Trophoblast cell (in vitro differentiated cells and primary cell): ENCODE results near the gene SSX4.
"Not testable (repeated sequence)": the region's sequence is repeated elsewhere in the genome, so short reads cannot be mapped to it uniquely, and the experiment has no call there.

Experiments used
- DNase-seq, 2 donors: peaks; one replicate each; pipeline ENCODE4 v3.0.0-alpha.2; 2016
- H2AFZ ChIP-seq: 2 replicates; pipeline ENCODE4 v1.6.1; 2013; ENCODE audit warnings: low read length, moderate library complexity, mild to moderate bottlenecking; ENCODE audit not compliant: insufficient read depth, poor library complexity
- H2AK5ac ChIP-seq: 2 replicates; pipeline ENCODE4 v1.6.1; 2013; ENCODE audit warnings: mild to moderate bottlenecking, low read length
- H2BK120ac ChIP-seq: 2 replicates; pipeline ENCODE4 v1.6.1; 2013; ENCODE audit warnings: low read length, mild to moderate bottlenecking, moderate library complexity; ENCODE audit not compliant: insufficient read depth, poor library complexity
- H2BK12ac ChIP-seq: 2 replicates; pipeline ENCODE4 v1.6.1; 2013; ENCODE audit warnings: mild to moderate bottlenecking, low read length, moderate library complexity
- H2BK5ac ChIP-seq: 2 replicates; pipeline ENCODE4 v1.6.1; 2013; ENCODE audit warnings: low read length, low read depth, moderate library complexity, mild to moderate bottlenecking; ENCODE audit not compliant: poor library complexity
- H3K14ac ChIP-seq: 2 replicates; pipeline ENCODE4 v1.6.1; 2013; ENCODE audit warnings: mild to moderate bottlenecking, low read length
- H3K18ac ChIP-seq: 2 replicates; pipeline ENCODE4 v1.6.1; 2013; ENCODE audit warnings: mild to moderate bottlenecking, low read length
- H3K23ac ChIP-seq: 2 replicates; pipeline ENCODE4 v1.6.1; 2013; ENCODE audit warnings: low read length
- H3K27ac ChIP-seq: 2 replicates; pipeline ENCODE4 v1.5.1; 2013; ENCODE audit warnings: low read depth, mild to moderate bottlenecking, inconsistent platforms, low read length, moderate library complexity
- H3K27me3 ChIP-seq: 2 replicates; pipeline ENCODE4 v1.6.1; 2013; ENCODE audit warnings: inconsistent platforms, mild to moderate bottlenecking, low read length, moderate library complexity; ENCODE audit not compliant: insufficient read depth
- H3K36me3 ChIP-seq, 2 experiments: 1 replicate in 1 of 2; 2 replicates in 1 of 2; pipeline ENCODE4 v1.6.1; 2013; ENCODE audit warnings: low read length in 2 of 2, mild to moderate bottlenecking in 2 of 2, moderate library complexity in 1 of 2; ENCODE audit not compliant: insufficient read depth in 2 of 2, control insufficient read depth in 1 of 2
- H3K4ac ChIP-seq: 2 replicates; pipeline ENCODE4 v1.6.1; 2013; ENCODE audit warnings: low read depth, mild to moderate bottlenecking, low read length, moderate library complexity
- H3K4me1 ChIP-seq, 2 experiments: 1 replicate in 1 of 2; 2 replicates in 1 of 2; pipeline ENCODE4 v1.6.1; 2013; ENCODE audit warnings: low read length in 2 of 2, mild to moderate bottlenecking in 2 of 2, moderate library complexity in 1 of 2; ENCODE audit not compliant: insufficient read depth in 2 of 2, control insufficient read depth in 1 of 2
- H3K4me2 ChIP-seq: 2 replicates; pipeline ENCODE4 v1.6.1; 2013; ENCODE audit warnings: inconsistent platforms, mild to moderate bottlenecking, low read length, moderate library complexity
- H3K4me3 ChIP-seq: 2 replicates; pipeline ENCODE4 v1.5.1; 2013; ENCODE audit warnings: mild to moderate bottlenecking, low read depth, low read length, inconsistent platforms
- H3K79me1 ChIP-seq: one replicate; pipeline ENCODE4 v1.6.1; 2013; ENCODE audit warnings: low read length
- H3K79me2 ChIP-seq: 2 replicates; pipeline ENCODE4 v1.6.1; 2013; ENCODE audit warnings: low read length, mild to moderate bottlenecking; ENCODE audit not compliant: control insufficient read depth, insufficient read depth, poor library complexity
- H3K9ac ChIP-seq: 2 replicates; pipeline ENCODE4 v1.6.1; 2013; ENCODE audit warnings: mild to moderate bottlenecking, low read length
- H3K9me3 ChIP-seq: 2 replicates; pipeline ENCODE4 v1.6.1; 2013; ENCODE audit warnings: low read depth, mild to moderate bottlenecking, control low read depth, inconsistent platforms, low read length; ENCODE audit not compliant: insufficient read depth
- H4K12ac ChIP-seq: 2 replicates; pipeline ENCODE4 v1.6.1; 2013; ENCODE audit warnings: low read depth, mild to moderate bottlenecking, low read length, moderate library complexity
- H4K8ac ChIP-seq: 2 replicates; pipeline ENCODE4 v1.6.1; 2013; ENCODE audit warnings: low read depth, mild to moderate bottlenecking, low read length, moderate library complexity
- H4K91ac ChIP-seq: one replicate; pipeline ENCODE4 v1.6.1; 2013; ENCODE audit warnings: low read depth, mild to moderate bottlenecking, low read length, moderate library complexity
- WGBS: extraction: QIAGEN DNeasy Blood & Tissue Kit; methylation state at CpG from one replicate; pipeline ENCODE4 v1.1.7; 2013; ENCODE audit warnings: missing lambda C conversion rate; ENCODE audit not compliant: insufficient read length, insufficient coverage; ENCODE audit errors: extremely low coverage; 5-methylcytosine and 5-hydroxymethylcytosine counted together

Gene SSX4

GRCh38 chrX:48359281-48359680 lies 24.1 kb upstream of the SSX4 start:
- H3K18ac ChIP-seq, H3K9me3 ChIP-seq, H3K9ac ChIP-seq, H4K8ac ChIP-seq, H2BK12ac ChIP-seq, H3K27me3 ChIP-seq, H3K4ac ChIP-seq, H2BK5ac ChIP-seq, H3K79me2 ChIP-seq, H4K12ac ChIP-seq, H3K4me3 ChIP-seq, H2AK5ac ChIP-seq, H3K4me1 ChIP-seq, H3K4me2 ChIP-seq, DNase-seq, H3K23ac ChIP-seq, H2AFZ ChIP-seq, H2BK120ac ChIP-seq, H3K14ac ChIP-seq, H4K91ac ChIP-seq, H3K79me1 ChIP-seq, H3K27ac ChIP-seq, H3K36me3 ChIP-seq: not testable (repeated sequence)
- WGBS, result no CpG with 5 or more reads among the region's 6 CpGs

- not testable (repeated sequence) for DNase-seq
- WGBS, result no CpG with 5 or more reads among the region's 12 CpGs
These were observed 15.5 kb upstream of the SSX4 start for GRCh38 chrX:48367717-48368408.

GRCh38 chrX:48370408-48370807 lies 12.9 kb upstream of the SSX4 start:
- not testable (repeated sequence) for H3K36me3 ChIP-seq, H3K23ac ChIP-seq, H3K27me3 ChIP-seq, H3K79me2 ChIP-seq, DNase-seq, H3K9ac ChIP-seq, H3K4me3 ChIP-seq, H3K27ac ChIP-seq, H2BK5ac ChIP-seq, H2AFZ ChIP-seq, H4K12ac ChIP-seq, H2BK12ac ChIP-seq, H3K9me3 ChIP-seq, H3K4me2 ChIP-seq, H3K4ac ChIP-seq, H2BK120ac ChIP-seq, H2AK5ac ChIP-seq, H4K8ac ChIP-seq, H4K91ac ChIP-seq, H3K79me1 ChIP-seq, H3K4me1 ChIP-seq, H3K18ac ChIP-seq, H3K14ac ChIP-seq
- WGBS, result no CpG with 5 or more reads among the region's 8 CpGs

More at GRCh38 chrX:48367717-48368408, 15.5 kb upstream of the SSX4 start:
- H4K91ac ChIP-seq, H2BK12ac ChIP-seq, H3K9me3 ChIP-seq, H3K4me3 ChIP-seq, H3K23ac ChIP-seq, H3K18ac ChIP-seq, H4K8ac ChIP-seq, H2AK5ac ChIP-seq, H3K27me3 ChIP-seq, H3K9ac ChIP-seq, H4K12ac ChIP-seq, H3K4ac ChIP-seq, H2BK120ac ChIP-seq, H3K4me2 ChIP-seq, H3K4me1 ChIP-seq, H3K79me1 ChIP-seq, H3K36me3 ChIP-seq, H3K79me2 ChIP-seq, H3K27ac ChIP-seq, H3K14ac ChIP-seq, H2AFZ ChIP-seq, H2BK5ac ChIP-seq: not testable (repeated sequence)

- H3K9me3 ChIP-seq, H3K27ac ChIP-seq, H4K91ac ChIP-seq, H3K79me2 ChIP-seq, H3K14ac ChIP-seq, H3K27me3 ChIP-seq, H2BK12ac ChIP-seq, H2AFZ ChIP-seq, DNase-seq, H3K18ac ChIP-seq, H4K12ac ChIP-seq, H2AK5ac ChIP-seq, H2BK120ac ChIP-seq, H3K79me1 ChIP-seq, H3K9ac ChIP-seq, H3K4ac ChIP-seq, H3K4me3 ChIP-seq, H3K4me1 ChIP-seq, H3K36me3 ChIP-seq, H2BK5ac ChIP-seq, H3K4me2 ChIP-seq, H4K8ac ChIP-seq, H3K23ac ChIP-seq: not testable (repeated sequence)
- no CpG with 5 or more reads among the region's 2 CpGs for WGBS
These were observed 13.6 kb downstream of the SSX4 start for GRCh38 chrX:48396931-48397330.
